Sigmoid colon (tissue), 7 donors: Measurements from ENCODE around the gene CARD18. TPM values are rescaled to one million over a fixed set of nuclear protein-coding genes. Genes with fewer than 3 reads are reported as not detected.

Source experiments
- DNase-seq: peaks from one replicate; pipeline ENCODE4 v3.0.0-alpha.2; 2019
- H3K27ac ChIP-seq, 4 donors: fragments of 200-600 bp; sonication (generic); one replicate each; pipeline ENCODE4 v1.5.1; 2016 to 2019; ENCODE audit warnings: mild to moderate bottlenecking in 1 of 4
- H3K27me3 ChIP-seq, 3 donors: fragments of 200-600 bp; sonication (generic); one replicate each; pipeline ENCODE4 v1.5.1; 2019; ENCODE audit warnings: mild to moderate bottlenecking in 1 of 3
- H3K36me3 ChIP-seq, 4 donors: fragments of 200-600 bp; sonication (generic); one replicate each; pipeline ENCODE4 v1.5.1; 2016 to 2019
- H3K4me1 ChIP-seq, 4 donors: fragments of 200-600 bp; sonication (generic); one replicate each; pipeline ENCODE4 v1.5.1; 2017 to 2019
- H3K4me3 ChIP-seq, 4 donors: fragments of 200-600 bp; sonication (generic); one replicate each; pipeline ENCODE4 v1.5.1; 2017 to 2019; ENCODE audit warnings: mild to moderate bottlenecking in 2 of 4, moderate library complexity in 1 of 4
- H3K9me3 ChIP-seq, 4 donors: fragments of 200-600 bp in 3 of 4; sonication (generic) in 3 of 4; one replicate each; pipeline versions ENCODE4 v1.5.1 to v1.6.1; 2013 to 2019
- EP300 ChIP-seq, 4 donors: sonication (generic); formaldehyde crosslinking; IDR thresholded peaks; one replicate each; pipeline ENCODE4 v1.6.1; 2017; ENCODE audit warnings: antibody characterized with exemption in 4 of 4
- POLR2A ChIP-seq, 2 donors: fragments of 450-650 bp; IDR thresholded peaks; one replicate each; pipeline ENCODE4 v1.6.1; 2016; ENCODE audit warnings: antibody characterized with exemption in 2 of 2, mild to moderate bottlenecking in 2 of 2, moderate library complexity in 2 of 2
- POLR2AphosphoS5 ChIP-seq, 4 donors: sonication (generic); formaldehyde crosslinking; IDR thresholded peaks; one replicate each; pipeline ENCODE4 v1.6.1; 2017; ENCODE audit warnings: antibody characterized with exemption in 4 of 4
- WGBS, 2 donors: extraction: QIAGEN DNeasy Blood & Tissue Kit; methylation state at CpG; one replicate each; pipeline ENCODE4 v1.1.7; 2013; 5-methylcytosine and 5-hydroxymethylcytosine counted together
- intact Hi-C: fragments of 100-400 bp; cut with DNase I; formaldehyde crosslinking; loops from one replicate; pipeline ENCODE4 v1.15.1; 2023
- polyA plus RNA-seq, 3 donors: library from polyadenylated mRNA; stranded (reverse); fragments of 200-250 nt; gene quantifications; one replicate each; pipeline ENCODE4 v1.2.3, GENCODE V29; 2013
- total RNA-seq, 4 donors: library from RNA; depleted of rRNA; stranded (reverse); fragments of >200 nt; gene quantifications; one replicate each; pipeline ENCODE4 v1.1.0, GENCODE V29; 2016
- TF ChIP-seq, protein P1 (sequence below), 4 experiments: fragments of 450-650 bp in 3 of 4; fragments of 200-600 bp in 1 of 4; IDR thresholded peaks; one replicate each; pipeline ENCODE4 v1.5.1; 2016 to 2019; ENCODE audit warnings: antibody characterized with exemption in 4 of 4, mild to moderate bottlenecking in 3 of 4, moderate library complexity in 2 of 4
- donor health status: healthy with polysubstance abuse.
- donor health status: Bipolar disorder and iron deficiency.
- donor health status: healthy.

The CARD18 gene
- total and polyA plus RNA-seq, 7 donors = not detected

DNA sequence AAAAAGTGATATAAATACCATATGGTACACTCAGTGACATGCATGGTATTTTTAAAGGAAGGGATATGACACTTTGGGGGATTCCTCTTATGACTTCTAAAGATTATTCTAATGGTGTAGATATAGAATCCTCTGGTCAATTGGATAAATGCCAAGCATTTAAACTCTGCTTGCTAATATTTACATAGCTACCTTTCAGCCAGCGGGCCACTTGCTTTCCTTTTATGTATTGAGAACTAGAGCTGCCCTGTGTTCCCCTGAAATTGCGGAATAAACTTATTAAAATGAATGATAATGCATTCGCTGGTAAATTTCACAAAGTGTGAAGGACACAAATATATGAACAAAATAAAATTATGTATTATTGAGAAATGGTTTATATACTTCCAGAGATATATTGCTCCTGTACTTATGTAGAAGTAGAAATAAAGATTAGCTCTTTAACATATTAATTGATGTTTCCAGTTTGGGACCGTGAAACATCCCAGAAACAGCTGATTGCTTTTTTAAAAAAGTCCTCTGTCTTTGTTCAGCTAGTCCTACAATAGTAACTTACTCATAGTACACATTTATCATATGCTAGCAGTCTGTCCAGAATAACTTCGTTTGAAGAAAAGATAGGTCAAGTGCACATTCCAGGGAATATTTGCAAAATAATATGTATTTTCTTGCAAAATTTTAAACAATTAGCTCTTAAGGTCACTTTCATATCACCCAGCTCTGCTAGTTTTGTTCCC is 40.1 kb upstream of the CARD18 start:
- Histone ChIP-seq H3K9me3 (no peaks in the 10 kb centered on the region), H3K4me1 (peaks cover 0 to 12% (median 6%) of the 10 kb centered on the region in 4 donors), H3K27ac (no peak overlapping the region), H3K27me3 (no peaks in the 10 kb centered on the region), H3K36me3 (no peaks in the 10 kb centered on the region), H3K4me3 (no peak overlapping the region)
- TF ChIP-seq POLR2AphosphoS5 (IDR thresholded peaks at IDR 0.05) (no peak), EP300 (IDR thresholded peaks at IDR 0.05) (no peak), POLR2A (IDR thresholded peaks at IDR 0.05) (no peak)
- TF ChIP-seq, protein P1, sequence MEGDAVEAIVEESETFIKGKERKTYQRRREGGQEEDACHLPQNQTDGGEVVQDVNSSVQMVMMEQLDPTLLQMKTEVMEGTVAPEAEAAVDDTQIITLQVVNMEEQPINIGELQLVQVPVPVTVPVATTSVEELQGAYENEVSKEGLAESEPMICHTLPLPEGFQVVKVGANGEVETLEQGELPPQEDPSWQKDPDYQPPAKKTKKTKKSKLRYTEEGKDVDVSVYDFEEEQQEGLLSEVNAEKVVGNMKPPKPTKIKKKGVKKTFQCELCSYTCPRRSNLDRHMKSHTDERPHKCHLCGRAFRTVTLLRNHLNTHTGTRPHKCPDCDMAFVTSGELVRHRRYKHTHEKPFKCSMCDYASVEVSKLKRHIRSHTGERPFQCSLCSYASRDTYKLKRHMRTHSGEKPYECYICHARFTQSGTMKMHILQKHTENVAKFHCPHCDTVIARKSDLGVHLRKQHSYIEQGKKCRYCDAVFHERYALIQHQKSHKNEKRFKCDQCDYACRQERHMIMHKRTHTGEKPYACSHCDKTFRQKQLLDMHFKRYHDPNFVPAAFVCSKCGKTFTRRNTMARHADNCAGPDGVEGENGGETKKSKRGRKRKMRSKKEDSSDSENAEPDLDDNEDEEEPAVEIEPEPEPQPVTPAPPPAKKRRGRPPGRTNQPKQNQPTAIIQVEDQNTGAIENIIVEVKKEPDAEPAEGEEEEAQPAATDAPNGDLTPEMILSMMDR (IDR thresholded peaks at IDR 0.05) = no peak
- WGBS, 2 donors = 81 to 83% methylated on average over 5 of the region's 5 CpGs
- intact Hi-C loops = no loop called here
- no peak for DNase-seq

DNA sequence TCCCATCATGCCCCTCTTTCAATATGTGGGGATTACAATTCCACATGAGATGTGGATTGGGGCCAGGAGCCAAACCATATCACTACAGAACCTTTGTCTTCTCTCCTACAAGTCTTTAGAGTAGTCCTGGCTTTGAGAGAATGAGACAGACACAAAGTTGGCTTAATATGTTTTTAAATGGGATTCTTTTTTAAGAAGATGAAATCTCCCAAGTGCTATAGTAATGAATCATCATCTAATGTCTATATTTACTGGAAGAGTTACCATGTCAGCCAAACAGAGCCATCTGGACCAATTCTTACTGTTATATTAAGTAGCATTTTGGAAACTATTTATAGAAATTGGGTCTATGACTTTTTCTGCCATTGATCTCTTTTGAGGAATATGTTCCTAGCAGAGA is 38.1 kb upstream of the CARD18 start:
- Histone ChIP-seq H3K27ac (no peak overlapping the region), H3K9me3 (no peaks in the 10 kb centered on the region), H3K4me3 (no peak overlapping the region), H3K27me3 (no peaks in the 10 kb centered on the region), H3K36me3 (no peaks in the 10 kb centered on the region), H3K4me1 (peaks cover 0 to 12% (median 6%) of the 10 kb centered on the region in 4 donors)
- no peak for DNase-seq
- TF ChIP-seq POLR2A (IDR thresholded peaks at IDR 0.05) (no peak), EP300 (IDR thresholded peaks at IDR 0.05) (no peak), POLR2AphosphoS5 (IDR thresholded peaks at IDR 0.05) (no peak)
- TF ChIP-seq, protein P1 (IDR thresholded peaks at IDR 0.05) = no peak
- intact Hi-C loops = no loop called here

DNA sequence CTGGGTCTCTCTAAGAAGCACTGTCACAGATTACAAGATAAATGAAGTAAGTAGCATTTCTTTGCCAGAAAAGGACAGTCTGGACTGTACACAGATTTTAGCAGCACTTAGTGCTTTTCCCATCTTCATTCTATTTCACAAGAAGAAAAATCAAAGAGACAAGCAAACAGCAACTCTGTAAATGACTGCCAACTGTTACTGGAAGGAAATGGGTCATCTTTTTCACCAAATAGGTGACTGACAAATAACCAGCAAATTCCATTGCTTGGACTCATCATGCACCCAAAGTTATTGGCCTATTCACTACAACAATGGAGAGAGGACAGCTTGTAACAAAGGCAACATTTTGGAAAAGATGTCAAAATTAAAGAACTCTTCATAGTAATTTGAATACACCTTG is 28.9 kb upstream of the CARD18 start:
- Histone ChIP-seq H3K4me1 (no peaks in the 10 kb centered on the region), H3K27ac (no peak overlapping the region), H3K36me3 (no peaks in the 10 kb centered on the region), H3K27me3 (no peaks in the 10 kb centered on the region), H3K9me3 (no peaks in the 10 kb centered on the region), H3K4me3 (no peak overlapping the region)
- no peak for TF ChIP-seq EP300 (IDR thresholded peaks at IDR 0.05)
- TF ChIP-seq POLR2AphosphoS5 (IDR thresholded peaks at IDR 0.05) = no peak
- no peak for DNase-seq
- intact Hi-C loops = no loop called here

DNA sequence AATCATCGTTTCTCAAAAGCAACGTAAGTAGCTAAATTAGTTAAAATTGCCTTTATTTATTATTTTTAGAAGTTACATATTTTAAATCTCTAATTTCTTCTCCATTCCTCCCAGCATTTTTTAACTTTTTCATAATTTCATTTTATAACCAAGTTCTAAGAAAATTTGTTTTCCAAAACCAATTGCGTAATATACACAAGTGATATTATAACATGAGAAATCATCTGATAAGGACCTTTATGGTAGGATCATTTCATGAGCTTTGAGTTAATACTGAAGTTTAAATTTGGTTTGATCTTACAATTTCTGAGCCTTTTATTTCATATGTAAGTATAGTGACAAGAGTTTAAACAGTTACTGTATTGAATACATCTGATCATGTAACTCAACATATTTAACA is 27.7 kb upstream of the CARD18 start:
- Histone ChIP-seq H3K4me1 (no peaks in the 10 kb centered on the region), H3K4me3 (no peak overlapping the region), H3K36me3 (no peaks in the 10 kb centered on the region), H3K27me3 (no peaks in the 10 kb centered on the region), H3K27ac (no peak overlapping the region), H3K9me3 (no peaks in the 10 kb centered on the region)
- intact Hi-C loops = no loop called here
- TF ChIP-seq POLR2AphosphoS5 (IDR thresholded peaks at IDR 0.05) (no peak), POLR2A (IDR thresholded peaks at IDR 0.05) (no peak), EP300 (IDR thresholded peaks at IDR 0.05) (no peak)
- TF ChIP-seq, protein P1 (IDR thresholded peaks at IDR 0.05) = no peak
- WGBS, 2 donors = 97 to 98% methylated on average over 3 of the region's 3 CpGs
- DNase-seq = no peak

DNA sequence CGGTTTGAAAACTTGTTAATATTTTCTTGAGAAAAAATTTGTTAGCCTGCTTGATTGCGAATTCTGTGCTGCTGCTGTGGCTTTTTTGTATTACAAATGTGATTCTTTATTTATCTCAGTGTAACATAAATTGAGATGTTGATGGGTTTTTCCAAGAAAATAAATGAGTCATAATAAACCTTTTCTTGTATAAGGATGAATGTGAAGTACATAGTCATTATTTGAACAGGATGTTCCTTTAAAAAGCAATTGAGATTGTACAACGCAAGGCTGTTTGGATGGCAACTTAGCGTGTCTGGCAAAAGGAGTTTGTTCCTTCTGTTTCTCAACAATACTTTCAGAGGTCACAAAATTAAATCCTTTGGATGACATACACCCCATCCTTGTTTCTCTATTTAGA is 24.6 kb upstream of the CARD18 start:
- no peaks in the 10 kb centered on the region for H3K36me3 ChIP-seq
- no peak overlapping the region for H3K4me3 ChIP-seq
- H3K27me3 ChIP-seq = no peaks in the 10 kb centered on the region
- no peak overlapping the region for H3K27ac ChIP-seq
- DNase-seq = no peak
- WGBS, 2 donors = 80 to 82% methylated on average over 4 of the region's 4 CpGs
- TF ChIP-seq, protein P1 (IDR thresholded peaks at IDR 0.05) = no peak
- no peak for TF ChIP-seq POLR2A (IDR thresholded peaks at IDR 0.05)
- no peak for TF ChIP-seq EP300 (IDR thresholded peaks at IDR 0.05)
- no peak for TF ChIP-seq POLR2AphosphoS5 (IDR thresholded peaks at IDR 0.05)
- no peaks in the 10 kb centered on the region for H3K9me3 ChIP-seq
- H3K4me1 ChIP-seq = no peaks in the 10 kb centered on the region
- intact Hi-C loops = no loop called here
